H1 (cell line): ENCODE data around the gene DISP3. TPM values are rescaled to one million over a fixed set of nuclear protein-coding genes. Genes with fewer than 3 reads are reported as not detected.

Source experiments
- ATF2 ChIP-seq: IDR thresholded peaks from 2 replicates; pipeline ENCODE4 v1.6.1; 2012; ENCODE audit warnings: low read length, inconsistent platforms
- CTBP2 ChIP-seq: IDR thresholded peaks from 2 replicates; pipeline ENCODE4 v1.7.0; 2011; ENCODE audit warnings: borderline replicate concordance, mild to moderate bottlenecking, moderate library complexity, mixed read lengths, low read length; ENCODE audit not compliant: insufficient read depth, insufficient read length
- E2F6 ChIP-seq: IDR thresholded peaks from 2 replicates; pipeline ENCODE4 v1.6.1; 2012; ENCODE audit warnings: inconsistent platforms
- HDAC2 ChIP-seq, 2 experiments: fragments of 300-600 bp in 1 of 2; sonication (generic) in 1 of 2; IDR thresholded peaks; 2 replicates each; pipeline ENCODE4 v1.6.1; 2011 to 2012; ENCODE audit warnings: low read depth in 2 of 2, low read length in 2 of 2, mild to moderate bottlenecking in 2 of 2, moderate library complexity in 2 of 2, borderline replicate concordance in 1 of 2, inconsistent platforms in 1 of 2
- JUN ChIP-seq: IDR thresholded peaks from 2 replicates; pipeline ENCODE4 v1.6.1; 2011; ENCODE audit warnings: low read depth, mild to moderate bottlenecking, improper control_type of control experiment, low read length
- JUND ChIP-seq: IDR thresholded peaks from 2 replicates; pipeline ENCODE4 v1.6.1; 2011; ENCODE audit warnings: mild to moderate bottlenecking, improper control_type of control experiment, low read length
- KDM5A ChIP-seq: fragments of 200-600 bp; IDR thresholded peaks from 2 replicates; pipeline ENCODE4 v1.7.1; 2012; ENCODE audit warnings: mild to moderate bottlenecking, low read length, inconsistent platforms, mixed read lengths
- NANOG ChIP-seq: IDR thresholded peaks from 2 replicates; pipeline ENCODE4 v1.6.1; 2011; ENCODE audit warnings: low read length, low read depth, mild to moderate bottlenecking, inconsistent platforms; ENCODE audit not compliant: insufficient read depth, poor library complexity, severe bottlenecking
- NRF1 ChIP-seq: IDR thresholded peaks from 2 replicates; pipeline ENCODE4 v1.6.1; 2011; ENCODE audit warnings: mild to moderate bottlenecking, low read depth, low read length, improper control_type of control experiment
- PHF8 ChIP-seq: fragments of 200-600 bp; sonication (generic); conservative IDR thresholded peaks from 2 replicates; pipeline ENCODE4 v1.7.1; 2012; ENCODE audit warnings: low read depth, mild to moderate bottlenecking, inconsistent platforms, low read length, moderate library complexity
- POLR2A ChIP-seq, 2 experiments: IDR thresholded peaks; 1 replicate in 1 of 2; 2 replicates in 1 of 2; pipeline ENCODE4 v1.6.1; 2011; ENCODE audit warnings: low read depth in 2 of 2, low read length in 2 of 2, mild to moderate bottlenecking in 2 of 2; ENCODE audit errors: control extremely low read depth in 1 of 2
- POLR2AphosphoS5 ChIP-seq: IDR thresholded peaks from 2 replicates; pipeline ENCODE4 v1.6.1; 2011; ENCODE audit warnings: low read depth, low read length
- RFX5 ChIP-seq: IDR thresholded peaks from 2 replicates; pipeline ENCODE4 v1.6.1; 2011; ENCODE audit warnings: low read depth, low read length, improper control_type of control experiment, borderline replicate concordance
- SAP30 ChIP-seq: fragments of 300-600 bp; sonication (generic); IDR thresholded peaks from 2 replicates; pipeline ENCODE4 v1.7.1; 2012; ENCODE audit warnings: low read length, moderate library complexity, mild to moderate bottlenecking, inconsistent platforms; ENCODE audit not compliant: insufficient read depth, insufficient replicate concordance
- SRF ChIP-seq: IDR thresholded peaks from 2 replicates; pipeline ENCODE4 v1.6.1; 2011; ENCODE audit warnings: mild to moderate bottlenecking, low read depth, low read length, moderate library complexity
- USF2 ChIP-seq: IDR thresholded peaks from 2 replicates; pipeline ENCODE4 v1.6.1; 2011; ENCODE audit warnings: low read length, improper control_type of control experiment
- polyA plus RNA-seq, 7 experiments: library from polyadenylated mRNA; depleted of rRNA in 3 of 7; stranded (reverse) in 5 of 7; unstranded in 2 of 7; fragments of >200 nt in 5 of 7; fragments of 200-250 nt in 2 of 7; gene quantifications; 1 replicate in 5 of 7; 2 replicates in 1 of 7; 4 replicates in 1 of 7; pipeline versions ENCODE4 v1.2.1 to v1.2.3, GENCODE V29; 2011 to 2013; ENCODE audit warnings: missing spikeins in 2 of 7, mixed read lengths in 2 of 7
- total RNA-seq: library from RNA; stranded (reverse); fragmentation: NEBNext Ultra II Directional; extraction: Animal tissue kit (Norgen Biotek cat#: 25700); gene quantifications from 2 replicates; pipeline ENCODE4 v1.2.1, GENCODE V29; 2021

The DISP3 gene
- total and polyA plus RNA-seq, 2 of the 8 experiments (the other 6 are each of a cell fraction or from before 2014, with no cell fraction given) = 3.4 to 4.6 TPM

GRCh38 chr1:11550664-11551283 lies 71.8 kb downstream of the DISP3 start (continued):
- no peak for TF ChIP-seq E2F6
- TF ChIP-seq CTBP2 = no peak
- TF ChIP-seq SRF = no peak
- TF ChIP-seq JUND = no peak
- peak; percentile 94 to 97 for TF ChIP-seq HDAC2 (IDR thresholded peaks at IDR 0.05; ENCODE audit: borderline replicate concordance in 1 of 2, low read depth in 2 of 2, low read length in 2 of 2)
- TF ChIP-seq ATF2 = no peak
- no peak for TF ChIP-seq USF2
- TF ChIP-seq POLR2A (IDR thresholded peaks at IDR 0.05; ENCODE audit: control extremely low read depth in 1 of 2, low read depth in 2 of 2, low read length in 2 of 2) = no peak
- TF ChIP-seq RFX5 = no peak
- TF ChIP-seq POLR2AphosphoS5 = no peak
- peak; percentile 95 for TF ChIP-seq SAP30
- TF ChIP-seq NANOG = peak; percentile 54
- no peak for TF ChIP-seq PHF8
- TF ChIP-seq KDM5A = no peak
- no peak for TF ChIP-seq JUN
- TF ChIP-seq NRF1 = no peak
